ENCODE measurements around the gene SCD5.

Gene SCD5

GRCh38 chr4:82624819-82625218 lies 173.8 kb downstream of the SCD5 start:
- Mint-ChIP-seq H3K9me3 (no peaks in the 10 kb centered on the region), H3K4me3 (no peak overlapping the region), H3K36me3 (ENCODE audit: low read depth) (no peaks in the 10 kb centered on the region), H3K27me3 (ENCODE audit: low read depth) (peaks cover 21% of the 10 kb centered on the region), H3K27ac (no peak overlapping the region), H3K4me1 (peaks cover 4% of the 10 kb centered on the region)
- no peak for TF ChIP-seq CTCF (IDR thresholded peaks at IDR 0.05; ENCODE audit: unreplicated experiment in 3 of 3)

GRCh38 chr4:82623121-82623683 lies 175.4 kb downstream of the SCD5 start:
- H3K4me3 Mint-ChIP-seq = no peak overlapping the region
- no peaks in the 10 kb centered on the region for H3K9me3 Mint-ChIP-seq
- H3K27me3 Mint-ChIP-seq (ENCODE audit: low read depth) = peaks cover 21% of the 10 kb centered on the region
- H3K4me1 Mint-ChIP-seq = peaks cover 4% of the 10 kb centered on the region
- no peaks in the 10 kb centered on the region for H3K36me3 Mint-ChIP-seq (ENCODE audit: low read depth)
- no peak for TF ChIP-seq CTCF (IDR thresholded peaks at IDR 0.05; ENCODE audit: unreplicated experiment in 3 of 3)
- H3K27ac Mint-ChIP-seq = no peak overlapping the region

GRCh38 chr4:82621251-82621650 lies 177.3 kb downstream of the SCD5 start:
- Mint-ChIP-seq H3K27ac (no peak overlapping the region), H3K4me3 (no peak overlapping the region), H3K27me3 (ENCODE audit: low read depth) (peaks cover 16% of the 10 kb centered on the region), H3K9me3 (no peaks in the 10 kb centered on the region), H3K4me1 (peaks cover 4% of the 10 kb centered on the region), H3K36me3 (ENCODE audit: low read depth) (no peaks in the 10 kb centered on the region)
- TF ChIP-seq CTCF (IDR thresholded peaks at IDR 0.05; ENCODE audit: unreplicated experiment in 3 of 3) = no peak

GRCh38 chr4:82620126-82620735 lies 178.4 kb downstream of the SCD5 start:
- no peak for TF ChIP-seq CTCF (IDR thresholded peaks at IDR 0.05; ENCODE audit: unreplicated experiment in 3 of 3)
- no peak overlapping the region for H3K27ac Mint-ChIP-seq
- H3K36me3 Mint-ChIP-seq (ENCODE audit: low read depth) = no peaks in the 10 kb centered on the region
- peaks cover 9% of the 10 kb centered on the region for H3K27me3 Mint-ChIP-seq (ENCODE audit: low read depth)
- no peaks in the 10 kb centered on the region for H3K9me3 Mint-ChIP-seq
- peaks cover 4% of the 10 kb centered on the region for H3K4me1 Mint-ChIP-seq
- H3K4me3 Mint-ChIP-seq = no peak overlapping the region

GRCh38 chr4:82618103-82618720 lies 180.4 kb downstream of the SCD5 start:
- no peak for TF ChIP-seq CTCF (IDR thresholded peaks at IDR 0.05; ENCODE audit: unreplicated experiment in 3 of 3)
- H3K9me3 Mint-ChIP-seq = no peaks in the 10 kb centered on the region
- peaks cover 4% of the 10 kb centered on the region for H3K4me1 Mint-ChIP-seq
- no peak overlapping the region for H3K27ac Mint-ChIP-seq
- no peaks in the 10 kb centered on the region for H3K36me3 Mint-ChIP-seq (ENCODE audit: low read depth)
- peaks cover 14% of the 10 kb centered on the region for H3K27me3 Mint-ChIP-seq (ENCODE audit: low read depth)
- H3K4me3 Mint-ChIP-seq = no peak overlapping the region
